Measurements from ENCODE around the gene SLCO4A1.
A peak's percentile ranks its signal among the peaks of the same experiment; 100 is the strongest.

Gene SLCO4A1

GRCh38 chr20:62617711-62618483 is 24.4 kb upstream of the SLCO4A1 start:
- peaks cover 35% of the 10 kb centered on the region in 2 experiments for H3K4me1 ChIP-seq (ENCODE audit: control insufficient read depth in 1 of 2, insufficient read depth in 1 of 2, low read depth in 1 of 2, low read length in 1 of 2)

GRCh38 chr20:62618611-62619529 is 23.4 kb upstream of the SLCO4A1 start:
- Histone ChIP-seq H3K9me3 (no peaks in the 10 kb centered on the region), H3K36me3 (no peaks in the 10 kb centered on the region), H3K27ac (peak overlapping the region; percentile 70), H3K27me3 (no peaks in the 10 kb centered on the region), H3K4me3 (ENCODE audit: low read depth in 1 of 2, low read length in 1 of 2) (peak overlapping the region; percentile 16 to 20), H3K4me1 (ENCODE audit: control insufficient read depth in 1 of 2, insufficient read depth in 1 of 2, low read depth in 1 of 2, low read length in 1 of 2) (peaks cover 45% of the 10 kb centered on the region in 2 experiments)
- TF ChIP-seq, protein P1, sequence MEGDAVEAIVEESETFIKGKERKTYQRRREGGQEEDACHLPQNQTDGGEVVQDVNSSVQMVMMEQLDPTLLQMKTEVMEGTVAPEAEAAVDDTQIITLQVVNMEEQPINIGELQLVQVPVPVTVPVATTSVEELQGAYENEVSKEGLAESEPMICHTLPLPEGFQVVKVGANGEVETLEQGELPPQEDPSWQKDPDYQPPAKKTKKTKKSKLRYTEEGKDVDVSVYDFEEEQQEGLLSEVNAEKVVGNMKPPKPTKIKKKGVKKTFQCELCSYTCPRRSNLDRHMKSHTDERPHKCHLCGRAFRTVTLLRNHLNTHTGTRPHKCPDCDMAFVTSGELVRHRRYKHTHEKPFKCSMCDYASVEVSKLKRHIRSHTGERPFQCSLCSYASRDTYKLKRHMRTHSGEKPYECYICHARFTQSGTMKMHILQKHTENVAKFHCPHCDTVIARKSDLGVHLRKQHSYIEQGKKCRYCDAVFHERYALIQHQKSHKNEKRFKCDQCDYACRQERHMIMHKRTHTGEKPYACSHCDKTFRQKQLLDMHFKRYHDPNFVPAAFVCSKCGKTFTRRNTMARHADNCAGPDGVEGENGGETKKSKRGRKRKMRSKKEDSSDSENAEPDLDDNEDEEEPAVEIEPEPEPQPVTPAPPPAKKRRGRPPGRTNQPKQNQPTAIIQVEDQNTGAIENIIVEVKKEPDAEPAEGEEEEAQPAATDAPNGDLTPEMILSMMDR (IDR thresholded peaks at IDR 0.05), result no peak

More at GRCh38 chr20:62617711-62618483, 24.4 kb upstream of the SLCO4A1 start:
- TF ChIP-seq, protein P1 (IDR thresholded peaks at IDR 0.05), result no peak
- Histone ChIP-seq H3K27ac (peak overlapping the region; percentile 70), H3K4me3 (ENCODE audit: low read depth in 1 of 2, low read length in 1 of 2) (peak overlapping the region; percentile 16 to 20), H3K27me3 (no peaks in the 10 kb centered on the region), H3K9me3 (no peaks in the 10 kb centered on the region), H3K36me3 (no peaks in the 10 kb centered on the region)

DNA sequence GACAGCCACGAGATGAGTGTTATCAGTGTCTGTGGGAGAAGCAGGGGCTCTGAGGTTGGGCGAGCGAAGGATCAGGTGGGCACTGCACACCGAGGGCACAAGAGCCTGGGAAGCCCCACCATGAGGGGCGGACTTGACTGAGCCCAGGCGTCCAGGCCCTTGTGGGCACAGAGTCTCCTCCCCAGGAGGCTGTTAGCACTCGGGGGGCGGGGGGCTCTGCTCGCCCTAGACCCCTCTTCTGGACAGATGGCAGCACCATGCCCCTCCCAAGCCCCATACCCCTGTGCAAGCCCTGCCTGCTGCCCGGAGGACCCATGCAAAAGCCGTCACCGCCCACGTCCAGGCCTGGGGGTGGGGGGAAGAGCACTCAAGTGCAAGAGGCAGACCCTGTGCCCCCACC is 21.7 kb upstream of the SLCO4A1 start:
- Histone ChIP-seq H3K27ac (no peak overlapping the region), H3K9me3 (no peaks in the 10 kb centered on the region), H3K4me3 (ENCODE audit: low read depth in 1 of 2, low read length in 1 of 2) (no peak overlapping the region), H3K36me3 (no peaks in the 10 kb centered on the region), H3K27me3 (no peaks in the 10 kb centered on the region), H3K4me1 (ENCODE audit: control insufficient read depth in 1 of 2, insufficient read depth in 1 of 2, low read depth in 1 of 2, low read length in 1 of 2) (peaks cover 60 to 61% of the 10 kb centered on the region in 2 experiments)
- TF ChIP-seq, protein P1 (IDR thresholded peaks at IDR 0.05), result no peak

- peaks cover 59% of the 10 kb centered on the region in 2 experiments for H3K4me1 ChIP-seq (ENCODE audit: control insufficient read depth in 1 of 2, insufficient read depth in 1 of 2, low read depth in 1 of 2, low read length in 1 of 2)
- no peak overlapping the region for H3K4me3 ChIP-seq (ENCODE audit: low read depth in 1 of 2, low read length in 1 of 2)
- H3K9me3 ChIP-seq, result no peaks in the 10 kb centered on the region
- TF ChIP-seq, protein P1 (IDR thresholded peaks at IDR 0.05), result no peak
- H3K27ac ChIP-seq, result no peak overlapping the region
- H3K27me3 ChIP-seq, result no peaks in the 10 kb centered on the region
- no peaks in the 10 kb centered on the region for H3K36me3 ChIP-seq
Measured at GRCh38 chr20:62621251-62622110, 20.8 kb upstream of the SLCO4A1 start.
